ENCODE data around the gene TMEM132E.

TMEM132E gene

GRCh38 chr17:34601416-34601815, 22.0 kb downstream of the TMEM132E start:
- no peak for DNase-seq (ENCODE audit: low spot score)

- DNase-seq (ENCODE audit: low spot score) = no peak
Observed at GRCh38 chr17:34603974-34604373, 24.6 kb downstream of the TMEM132E start.

GRCh38 chr17:34606763-34607162, 27.4 kb downstream of the TMEM132E start:
- no peak for DNase-seq (ENCODE audit: low spot score)

- DNase-seq (ENCODE audit: low spot score) = no peak
Observed at GRCh38 chr17:34607917-34608316, 28.5 kb downstream of the TMEM132E start.

- DNase-seq (ENCODE audit: low spot score) = no peak
Observed at GRCh38 chr17:34609210-34609609, 29.8 kb downstream of the TMEM132E start.

- DNase-seq (ENCODE audit: low spot score) = no peak
Observed at GRCh38 chr17:34610039-34610438, 30.7 kb downstream of the TMEM132E start.

GRCh38 chr17:34610506-34610905, 31.1 kb downstream of the TMEM132E start:
- DNase-seq (ENCODE audit: low spot score) = no peak

- no peak for DNase-seq (ENCODE audit: low spot score)
Observed at GRCh38 chr17:34613064-34614019, 34.0 kb downstream of the TMEM132E start.

GRCh38 chr17:34614698-34615097, 35.3 kb downstream of the TMEM132E start:
- no peak for DNase-seq (ENCODE audit: low spot score)

- DNase-seq (ENCODE audit: low spot score) = no peak
Observed at GRCh38 chr17:34615326-34615725, 35.9 kb downstream of the TMEM132E start.

GRCh38 chr17:34616148-34616547, 36.8 kb downstream of the TMEM132E start:
- no peak for DNase-seq (ENCODE audit: low spot score)

GRCh38 chr17:34617398-34617797, 38.0 kb downstream of the TMEM132E start:
- no peak for DNase-seq (ENCODE audit: low spot score)

GRCh38 chr17:34619687-34620217, 40.4 kb downstream of the TMEM132E start:
- no peak for DNase-seq (ENCODE audit: low spot score)

- DNase-seq (ENCODE audit: low spot score) = no peak
Observed at GRCh38 chr17:34620458-34620857, 41.1 kb downstream of the TMEM132E start.

- DNase-seq (ENCODE audit: low spot score) = no peak
Observed at GRCh38 chr17:34622862-34623623, 43.7 kb downstream of the TMEM132E start.

- no peak for DNase-seq (ENCODE audit: low spot score)
Observed at GRCh38 chr17:34623856-34624766, 44.7 kb downstream of the TMEM132E start.

- DNase-seq (ENCODE audit: low spot score) = no peak
Observed at GRCh38 chr17:34624767-34625383, 45.5 kb downstream of the TMEM132E start.

- no peak for DNase-seq (ENCODE audit: low spot score)
Observed at GRCh38 chr17:34626121-34626681, 46.8 kb downstream of the TMEM132E start.

GRCh38 chr17:34628879-34629278, 49.5 kb downstream of the TMEM132E start:
- no peak for DNase-seq (ENCODE audit: low spot score)

GRCh38 chr17:34633351-34633750, 54.0 kb downstream of the TMEM132E start:
- peak; percentile 1 for DNase-seq (ENCODE audit: low spot score)

GRCh38 chr17:34633760-34634159, 54.4 kb downstream of the TMEM132E start:
- DNase-seq (ENCODE audit: low spot score) = no peak
